Effector memory CD8-positive, alpha-beta T cell (primary cell): ENCODE data around the gene DLGAP1.

ENCODE experiments used
- ATAC-seq: fragments of 150-1000 bp; cut with Tn5 transposase; replicated peaks from 2 replicates; pipeline ENCODE4 v1.10.0; 2021; ENCODE audit warnings: mild to moderate bottlenecking, moderate library complexity
- DNase-seq, 3 experiments: peaks; one replicate each; pipeline ENCODE4 v3.0.0; 2021
- H3K27ac Mint-ChIP-seq, 2 donors: one replicate each; pipeline ENCODE4 v1.8.0; 2022; ENCODE audit warnings: mild to moderate bottlenecking in 2 of 2, mixed read lengths in 2 of 2, moderate library complexity in 2 of 2
- H3K27me3 Mint-ChIP-seq, 2 donors: one replicate each; pipeline ENCODE4 v1.8.0; 2022; ENCODE audit warnings: mixed read lengths in 2 of 2
- H3K36me3 Mint-ChIP-seq: one replicate; pipeline ENCODE4 v1.8.0; 2022; ENCODE audit warnings: mild to moderate bottlenecking, moderate library complexity, mixed read lengths; ENCODE audit not compliant: insufficient read depth
- H3K4me1 Mint-ChIP-seq, 2 donors: one replicate each; pipeline ENCODE4 v1.8.0; 2022; ENCODE audit warnings: low read depth in 2 of 2, mixed read lengths in 2 of 2
- H3K4me3 Mint-ChIP-seq, 2 donors: one replicate each; pipeline ENCODE4 v1.8.0; 2022; ENCODE audit warnings: mild to moderate bottlenecking in 2 of 2, mixed read lengths in 2 of 2, moderate library complexity in 2 of 2
- H3K9me3 Mint-ChIP-seq, 2 donors: one replicate each; pipeline ENCODE4 v1.8.0; 2022; ENCODE audit warnings: mixed read lengths in 2 of 2

Gene DLGAP1

DNA sequence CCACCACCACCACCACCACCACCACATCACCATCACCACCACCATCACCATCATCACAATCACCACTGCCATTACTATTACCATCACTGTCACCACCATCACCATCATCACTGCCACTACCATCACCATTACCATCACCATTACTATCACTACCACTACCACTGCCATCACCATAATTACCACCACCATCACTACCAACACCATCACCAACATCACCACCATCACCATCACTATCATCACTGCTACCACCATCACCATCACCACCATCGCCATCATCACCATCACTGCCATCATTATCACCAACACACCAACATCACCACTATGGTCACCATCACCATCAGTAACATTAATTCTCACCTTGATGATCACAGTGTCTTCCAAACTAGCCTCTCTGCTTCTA lies 713.8 kb downstream of the DLGAP1 start:
- H3K4me3 Mint-ChIP-seq = no peak overlapping the region
- no peaks in the 10 kb centered on the region for H3K4me1 Mint-ChIP-seq
- no peak for ATAC-seq
- peaks cover 13 to 14% of the 10 kb centered on the region in 2 donors for H3K27me3 Mint-ChIP-seq
- H3K36me3 Mint-ChIP-seq = no peaks in the 10 kb centered on the region
- DNase-seq = no peak
- no peak overlapping the region for H3K27ac Mint-ChIP-seq
- peaks cover 8 to 16% of the 10 kb centered on the region in 2 donors for H3K9me3 Mint-ChIP-seq

DNA sequence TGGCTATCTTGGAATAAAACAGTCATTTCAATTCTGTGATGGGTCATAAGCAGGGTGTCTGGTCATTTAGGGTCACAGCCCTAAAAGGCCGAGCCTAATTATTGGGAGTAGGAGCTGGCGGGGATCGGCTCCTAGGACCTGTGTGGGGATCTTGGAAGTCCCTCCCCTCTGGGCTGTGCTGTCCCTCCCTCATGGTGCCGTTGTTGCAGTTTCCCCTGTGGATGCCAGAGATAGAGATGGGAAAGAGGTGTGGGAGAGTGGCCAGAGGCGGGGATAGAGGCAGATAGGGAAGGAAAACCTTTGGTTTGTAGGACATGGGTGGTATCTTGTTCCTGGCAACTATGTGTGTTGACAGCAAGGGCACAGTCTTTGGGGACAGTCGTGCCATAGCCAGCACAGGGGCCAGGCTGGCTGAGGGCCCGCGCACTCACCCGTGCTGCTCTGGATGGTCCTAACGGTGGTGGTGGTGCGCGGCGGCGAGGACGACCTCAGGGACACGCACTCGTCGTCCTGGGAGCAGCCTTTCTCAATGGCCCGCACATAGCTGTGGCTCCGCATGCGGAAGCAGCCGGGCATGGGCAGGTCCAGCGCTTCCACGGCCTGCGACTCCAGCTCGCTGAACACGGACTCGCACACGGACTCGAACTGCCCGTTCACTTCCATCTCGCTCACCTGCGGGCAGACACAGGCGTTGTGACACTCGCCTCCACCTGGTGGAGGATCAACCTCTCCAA lies 726.2 kb downstream of the DLGAP1 start:
- ATAC-seq = no peak

DNA sequence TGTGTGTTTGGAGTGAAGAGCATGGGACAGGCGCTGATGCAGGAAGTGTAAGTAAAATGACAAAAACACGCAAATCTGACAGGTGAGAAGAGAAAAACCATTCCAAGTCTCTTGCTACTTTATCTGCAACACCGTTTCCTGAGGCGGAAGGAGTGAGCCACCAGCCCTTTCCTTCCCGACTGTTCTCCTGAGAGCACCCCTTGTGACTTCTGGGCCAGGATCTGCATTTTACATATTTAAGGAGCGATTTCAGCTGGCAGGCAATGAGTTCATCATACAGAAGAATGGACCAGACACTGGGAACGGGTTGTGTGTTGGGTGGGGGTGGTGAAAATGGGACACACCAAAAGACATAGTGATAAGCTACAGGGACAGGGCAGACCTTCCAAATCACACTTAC lies 727.8 kb downstream of the DLGAP1 start:
- Mint-ChIP-seq H3K27ac (no peak overlapping the region), H3K4me1 (no peaks in the 10 kb centered on the region), H3K9me3 (no peaks in the 10 kb centered on the region), H3K36me3 (no peaks in the 10 kb centered on the region), H3K27me3 (peaks cover 44 to 60% of the 10 kb centered on the region in 2 donors), H3K4me3 (no peak overlapping the region)
- ATAC-seq = no peak
- DNase-seq = no peak

More for the DNA sequence above, 726.2 kb downstream of the DLGAP1 start:
- Mint-ChIP-seq H3K27ac (no peak overlapping the region), H3K36me3 (no peaks in the 10 kb centered on the region), H3K4me3 (no peak overlapping the region), H3K9me3 (no peaks in the 10 kb centered on the region), H3K27me3 (peaks cover 38 to 57% of the 10 kb centered on the region in 2 donors), H3K4me1 (no peaks in the 10 kb centered on the region)
- DNase-seq = no peak

DNA sequence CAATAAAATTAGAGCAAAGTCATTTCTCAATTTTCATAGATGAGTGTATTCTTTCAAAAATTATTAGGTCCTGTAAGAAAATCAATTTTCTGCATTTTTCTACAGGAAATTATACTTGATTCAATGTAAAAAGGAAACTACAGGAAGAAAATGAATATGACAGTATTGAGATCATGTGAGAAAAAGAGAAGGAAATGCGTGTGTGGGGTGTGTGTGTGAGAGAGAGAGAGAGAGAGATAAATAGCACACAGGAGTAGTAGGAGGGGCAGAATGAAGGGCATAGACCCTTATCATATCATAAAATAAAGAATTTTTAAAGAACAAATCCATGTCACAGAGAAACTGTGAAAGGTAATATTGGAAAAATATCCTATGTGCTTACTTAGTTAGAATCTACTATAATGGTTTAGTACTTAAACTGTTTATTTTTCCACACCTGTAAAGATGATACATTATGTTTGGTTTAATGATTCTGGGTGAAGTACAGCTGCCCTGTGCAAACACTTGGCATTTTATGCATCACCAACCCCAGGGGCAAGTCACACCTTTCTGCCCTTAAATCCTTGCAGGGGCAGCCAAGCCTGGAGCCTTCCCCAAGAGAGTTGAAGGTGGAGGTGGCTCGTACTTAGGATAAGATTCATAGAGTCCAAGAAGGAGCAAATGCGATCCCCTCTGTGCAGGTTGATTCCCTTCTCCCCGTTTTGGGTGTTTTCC lies 728.7 kb downstream of the DLGAP1 start:
- H3K4me1 Mint-ChIP-seq = no peaks in the 10 kb centered on the region
- H3K4me3 Mint-ChIP-seq = no peak overlapping the region
- H3K36me3 Mint-ChIP-seq = no peaks in the 10 kb centered on the region
- H3K27me3 Mint-ChIP-seq = peaks cover 36 to 51% of the 10 kb centered on the region in 2 donors
- H3K27ac Mint-ChIP-seq = no peak overlapping the region
- no peaks in the 10 kb centered on the region for H3K9me3 Mint-ChIP-seq
- no peak for ATAC-seq
- DNase-seq = no peak

DNA sequence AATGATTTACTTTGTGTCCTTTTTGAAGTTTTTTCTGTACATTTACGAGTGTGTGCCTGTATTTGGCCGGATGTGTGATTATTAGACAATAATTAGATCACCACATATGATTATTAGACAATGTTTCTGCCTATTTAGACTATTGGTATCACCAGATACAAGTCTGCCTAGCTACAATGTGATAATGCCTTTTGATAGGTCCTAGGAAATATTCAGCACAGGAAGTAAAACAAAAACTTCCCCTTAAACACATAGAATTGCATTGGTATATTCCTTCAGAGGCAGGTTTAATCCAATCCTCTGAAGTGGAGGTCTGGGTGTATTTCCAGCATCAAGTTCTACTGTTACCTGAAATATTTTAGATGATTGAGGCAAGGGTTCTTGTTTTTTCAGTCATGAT lies 730.0 kb downstream of the DLGAP1 start:
- Mint-ChIP-seq H3K4me1 (no peaks in the 10 kb centered on the region), H3K36me3 (no peaks in the 10 kb centered on the region), H3K27me3 (peaks cover 34 to 48% of the 10 kb centered on the region in 2 donors), H3K9me3 (no peaks in the 10 kb centered on the region), H3K27ac (no peak overlapping the region), H3K4me3 (no peak overlapping the region)
- ATAC-seq (no peak), DNase-seq (no peak)

DNA sequence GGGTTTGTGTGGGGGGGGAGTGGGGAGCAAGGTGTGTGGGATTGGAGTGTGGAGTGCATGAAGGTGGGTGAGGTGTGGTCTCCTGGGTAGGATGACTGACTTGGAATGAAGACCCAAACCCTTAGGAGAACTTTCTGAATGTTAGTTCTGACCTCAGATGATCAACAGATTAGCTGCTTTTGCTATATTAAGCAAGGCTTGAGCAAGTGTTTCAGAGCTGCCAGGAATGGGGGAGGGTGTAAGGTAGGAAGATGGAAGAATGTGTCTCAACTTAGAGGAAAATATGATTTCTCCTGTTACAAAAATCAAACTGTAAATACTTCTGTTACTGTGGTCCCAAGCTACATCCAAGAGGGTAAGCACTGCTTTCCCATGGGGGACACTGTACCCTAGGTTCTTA lies 731.6 kb downstream of the DLGAP1 start:
- ATAC-seq (no peak), DNase-seq (no peak)
- Mint-ChIP-seq H3K36me3 (no peaks in the 10 kb centered on the region), H3K4me1 (no peaks in the 10 kb centered on the region), H3K27ac (no peak overlapping the region), H3K9me3 (no peaks in the 10 kb centered on the region), H3K27me3 (peaks cover 28 to 43% of the 10 kb centered on the region in 2 donors), H3K4me3 (no peak overlapping the region)

DNA sequence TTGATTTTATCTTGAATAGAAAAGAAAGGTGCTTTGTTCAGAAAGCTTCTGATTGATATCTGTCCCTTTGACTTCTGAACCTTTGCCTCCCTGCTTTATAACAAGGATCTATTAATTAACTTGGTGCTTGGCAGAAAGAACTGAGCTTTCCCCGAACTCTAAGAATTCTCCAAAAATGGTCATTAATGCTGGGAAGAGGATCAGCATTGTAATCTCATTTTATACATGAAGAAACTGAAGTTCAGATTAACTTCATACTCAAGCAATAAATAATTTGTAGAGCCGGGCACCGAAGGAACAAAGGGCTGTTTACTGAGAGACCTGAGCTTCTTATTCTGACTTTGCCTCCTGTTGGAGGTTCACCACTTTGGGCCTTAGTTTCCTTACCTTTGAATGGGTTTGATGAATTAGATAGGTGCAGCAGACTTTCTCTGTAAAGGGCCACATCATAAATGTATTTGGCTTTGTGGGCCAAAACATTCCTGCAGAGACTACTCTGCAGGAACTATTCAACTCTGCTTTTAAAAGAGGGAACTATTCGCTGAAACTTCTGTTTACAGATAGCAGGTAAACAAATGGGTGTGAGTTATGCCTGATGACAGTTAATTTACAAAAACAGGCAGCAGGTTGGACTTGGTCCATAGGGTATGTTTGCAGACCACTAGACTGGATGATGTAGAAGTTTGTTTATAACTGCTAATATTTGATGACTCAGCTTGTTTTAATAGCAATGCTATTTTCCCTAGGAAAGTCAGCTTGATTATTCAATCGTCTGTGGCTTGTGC lies 732.3 kb downstream of the DLGAP1 start:
- Mint-ChIP-seq H3K27ac (no peak overlapping the region), H3K9me3 (no peaks in the 10 kb centered on the region), H3K4me1 (no peaks in the 10 kb centered on the region), H3K27me3 (peaks cover 28 to 47% of the 10 kb centered on the region in 2 donors), H3K36me3 (no peaks in the 10 kb centered on the region), H3K4me3 (no peak overlapping the region)
- ATAC-seq (no peak), DNase-seq (no peak)

DNA sequence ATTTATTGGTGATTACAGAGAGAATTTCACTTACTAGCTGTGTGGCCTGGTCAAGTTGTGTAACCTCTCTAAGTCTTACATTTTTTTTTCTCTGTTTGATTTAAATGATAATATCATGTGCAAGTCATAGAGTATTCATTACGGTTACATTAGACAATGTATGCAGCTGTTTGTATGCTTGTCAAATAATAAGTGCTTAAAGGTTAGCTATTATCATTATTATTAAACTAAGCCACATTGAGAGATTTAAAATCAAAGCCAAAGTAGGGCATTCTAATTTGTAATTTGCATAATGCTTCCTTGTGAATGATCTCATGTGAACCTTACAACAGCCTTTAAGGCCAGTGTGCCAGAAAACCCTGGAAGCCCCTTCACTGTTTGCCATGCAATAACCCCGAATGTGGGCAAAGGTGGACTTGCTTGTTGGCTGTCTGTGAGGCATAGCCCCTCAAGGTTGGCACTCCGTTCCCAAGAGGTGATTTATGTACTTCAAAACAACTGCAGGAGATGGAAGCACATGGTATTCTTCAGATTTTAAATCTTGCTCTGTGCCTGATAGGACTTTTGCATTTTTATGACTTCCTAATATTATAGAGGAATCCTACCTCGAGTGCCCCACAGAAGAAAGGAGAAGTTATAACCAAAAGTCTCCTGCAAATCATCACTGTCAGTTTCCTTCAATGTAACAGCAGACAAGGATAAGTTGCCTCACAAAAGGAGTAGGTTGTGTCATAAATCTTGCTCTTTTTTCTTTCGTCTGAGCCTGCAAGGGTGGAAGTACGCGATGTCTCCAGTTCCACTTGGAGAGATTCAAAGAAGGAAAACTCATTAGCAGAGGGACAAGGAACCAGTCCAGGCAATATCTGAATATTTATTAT lies 733.1 kb downstream of the DLGAP1 start:
- Mint-ChIP-seq H3K27me3 (peaks cover 23 to 40% of the 10 kb centered on the region in 2 donors), H3K36me3 (no peaks in the 10 kb centered on the region), H3K27ac (no peak overlapping the region), H3K4me1 (no peaks in the 10 kb centered on the region), H3K4me3 (no peak overlapping the region), H3K9me3 (no peaks in the 10 kb centered on the region)
- no peak for ATAC-seq
- no peak for DNase-seq

DNA sequence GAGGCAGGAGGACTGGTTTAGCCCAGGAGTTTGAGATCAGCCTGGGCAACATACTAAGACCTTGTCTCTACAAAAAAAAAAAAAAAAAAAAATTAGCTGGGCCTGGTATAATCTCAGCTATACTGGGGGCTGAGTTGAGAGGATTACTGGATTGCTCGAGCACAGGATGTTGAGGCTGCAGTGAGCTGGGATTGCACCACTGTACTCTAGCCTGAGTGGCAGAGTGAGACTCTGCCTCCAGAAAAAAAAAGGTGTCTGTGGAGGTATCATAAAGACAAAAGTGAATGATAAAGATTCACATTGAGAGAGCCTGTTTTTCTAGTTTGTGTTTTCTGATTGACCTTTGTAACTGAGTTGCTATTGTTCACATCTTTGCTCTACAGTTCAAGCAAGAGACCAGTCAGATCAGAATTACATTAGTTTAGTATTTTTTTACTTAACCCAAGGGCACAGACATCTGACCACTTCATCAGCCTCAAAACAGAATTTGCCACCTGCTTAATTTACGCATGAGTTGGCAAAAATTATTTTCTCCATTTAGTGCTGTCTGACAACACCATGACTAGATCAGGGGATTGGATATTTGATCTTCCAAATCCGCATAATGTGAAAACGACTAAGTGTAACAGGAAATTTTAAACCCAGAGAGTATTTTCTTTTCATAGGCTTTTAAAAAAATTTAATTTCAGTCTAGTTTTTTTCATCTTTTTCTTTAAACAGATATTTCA lies 734.1 kb downstream of the DLGAP1 start:
- Mint-ChIP-seq H3K4me1 (no peaks in the 10 kb centered on the region), H3K9me3 (no peaks in the 10 kb centered on the region)
- no peak for DNase-seq

DNA sequence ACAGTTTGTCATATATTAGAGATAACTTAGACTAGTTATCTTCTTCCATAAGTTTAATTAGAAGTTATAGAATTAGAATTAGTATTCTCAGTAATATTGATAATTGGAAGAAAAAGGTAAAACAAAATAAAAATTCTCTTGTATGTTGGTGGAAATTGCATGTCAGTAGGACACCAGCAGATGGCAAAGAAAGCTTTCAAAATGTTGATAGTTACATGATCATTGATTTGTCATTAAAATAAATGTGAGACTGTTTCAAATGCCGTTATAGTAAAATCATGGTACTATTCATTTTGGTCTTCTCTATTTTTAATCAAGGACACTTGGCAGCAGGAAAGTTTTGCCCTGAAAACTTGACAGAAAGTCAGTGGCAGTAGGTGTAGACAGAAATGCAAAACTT lies 734.9 kb downstream of the DLGAP1 start:
- no peaks in the 10 kb centered on the region for H3K36me3 Mint-ChIP-seq

More for the DNA sequence above, 734.1 kb downstream of the DLGAP1 start:
- H3K27me3 Mint-ChIP-seq = peaks cover 20 to 37% of the 10 kb centered on the region in 2 donors
- no peak overlapping the region for H3K27ac Mint-ChIP-seq
- H3K4me3 Mint-ChIP-seq = no peak overlapping the region
- ATAC-seq = no peak
- no peaks in the 10 kb centered on the region for H3K36me3 Mint-ChIP-seq

DNA sequence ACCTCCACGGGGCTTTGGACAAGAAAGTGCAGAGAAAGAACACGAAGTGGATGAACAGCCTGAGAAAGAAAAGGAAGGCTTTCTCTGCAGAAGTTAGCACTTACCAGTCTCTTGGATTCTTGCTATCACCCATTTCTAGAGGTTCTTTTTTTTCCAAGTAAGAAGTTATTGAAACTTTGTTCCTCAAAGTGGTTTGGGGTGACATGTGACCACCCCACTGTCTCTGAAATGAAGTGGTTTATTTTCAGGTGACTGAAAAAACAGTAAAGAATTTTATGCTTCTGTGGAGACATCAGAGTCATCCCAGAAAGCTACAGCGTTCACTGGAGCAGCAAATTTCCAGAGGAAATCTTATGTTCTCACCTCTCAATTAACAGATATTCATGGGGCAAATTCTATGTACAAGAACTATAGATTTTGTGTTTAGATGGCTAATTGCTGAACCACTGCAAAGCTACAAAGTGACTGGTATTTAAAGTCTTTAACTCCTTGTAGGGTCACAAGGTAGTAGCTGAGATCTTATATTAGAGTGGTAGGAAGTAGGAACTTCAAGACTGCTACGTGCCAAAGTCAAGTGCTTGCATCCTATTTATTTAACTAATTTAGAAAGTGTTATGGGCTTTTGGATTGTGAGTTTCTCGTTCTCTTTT lies 737.6 kb downstream of the DLGAP1 start:
- no peaks in the 10 kb centered on the region for H3K4me1 Mint-ChIP-seq
- no peak overlapping the region for H3K4me3 Mint-ChIP-seq
- no peak overlapping the region for H3K27ac Mint-ChIP-seq
- no peak for DNase-seq
- H3K36me3 Mint-ChIP-seq = no peaks in the 10 kb centered on the region
- no peaks in the 10 kb centered on the region for H3K9me3 Mint-ChIP-seq
- H3K27me3 Mint-ChIP-seq = peaks cover 13 to 24% of the 10 kb centered on the region in 2 donors
- no peak for ATAC-seq

More for the DNA sequence above, 734.9 kb downstream of the DLGAP1 start:
- Mint-ChIP-seq H3K4me3 (no peak overlapping the region), H3K27ac (no peak overlapping the region), H3K9me3 (no peaks in the 10 kb centered on the region), H3K27me3 (peaks cover 15 to 29% of the 10 kb centered on the region in 2 donors), H3K4me1 (no peaks in the 10 kb centered on the region)
- no peak for DNase-seq
- ATAC-seq = no peak

DNA sequence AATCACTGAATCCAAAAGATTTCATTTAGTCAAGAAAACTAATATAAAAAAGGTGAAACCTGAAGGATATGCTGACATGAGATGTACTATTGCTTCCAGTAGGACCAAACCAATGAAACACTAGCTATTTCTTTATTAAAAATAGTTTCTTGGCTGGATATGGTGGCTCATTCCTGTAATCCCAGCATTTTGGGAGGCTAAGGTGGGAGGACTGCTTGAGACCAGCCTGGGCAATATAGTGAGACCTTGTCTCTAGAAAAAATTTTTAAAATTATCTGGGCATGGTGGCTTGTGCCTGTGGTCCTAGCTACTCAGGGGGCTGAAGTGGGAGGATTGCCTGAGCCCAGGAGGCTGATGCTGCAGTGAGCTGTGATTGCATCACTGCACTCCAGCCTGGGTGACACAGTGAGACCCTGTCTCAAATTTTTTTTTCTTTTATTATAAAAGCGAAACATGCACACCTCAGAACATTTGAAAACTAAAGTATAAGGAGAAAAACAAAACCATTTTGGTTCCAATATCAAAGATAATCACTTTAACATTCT lies 738.9 kb downstream of the DLGAP1 start:
- ATAC-seq (no peak), DNase-seq (no peak)
- Mint-ChIP-seq H3K4me1 (no peaks in the 10 kb centered on the region), H3K27me3 (peaks cover 21 to 38% of the 10 kb centered on the region in 2 donors), H3K4me3 (no peak overlapping the region), H3K27ac (no peak overlapping the region), H3K36me3 (no peaks in the 10 kb centered on the region), H3K9me3 (no peaks in the 10 kb centered on the region)
